ENCODE results near the gene IGF2BP1. TPM values are rescaled to one million over a fixed set of nuclear protein-coding genes. Genes with fewer than 3 reads are reported as not detected.
"Not testable (repeated sequence)": the region's sequence is repeated elsewhere in the genome, so short reads cannot be mapped to it uniquely, and the experiment has no call there.

The IGF2BP1 gene
- total and polyA plus RNA-seq, 3 donors from 2014 or later, result 10.4 to 19.9 (median 19.3) TPM

DNA sequence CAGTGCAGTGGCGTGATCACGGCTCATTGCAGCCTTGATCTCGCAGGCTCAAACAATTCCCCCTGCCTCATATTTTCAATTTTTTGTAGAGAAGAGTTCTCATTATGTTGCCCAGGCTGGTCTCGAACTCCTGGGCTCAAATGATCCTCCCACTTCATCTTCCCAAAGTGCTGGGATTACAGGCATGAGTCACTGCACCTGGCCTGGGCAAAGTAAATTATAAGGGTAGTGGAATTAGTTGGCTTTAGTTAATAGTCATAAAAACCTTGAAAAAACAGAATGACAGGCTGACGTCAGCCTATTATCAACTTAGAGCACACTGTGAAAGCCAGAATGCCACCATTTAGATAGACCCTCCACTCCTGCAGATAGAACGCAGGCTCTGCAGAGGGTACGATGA lies 91.9 kb downstream of the IGF2BP1 start:
- Histone ChIP-seq H3K36me3 (ENCODE audit: low read depth, missing control alignments) (no peaks in the 10 kb centered on the region), H3K27ac (no peak overlapping the region), H3K4me1 (no peaks in the 10 kb centered on the region), H3K4me3 (no peak overlapping the region), H3K9me3 (no peaks in the 10 kb centered on the region), H3K27me3 (no peaks in the 10 kb centered on the region)
- WGBS, 2 donors, result 85 to 93% methylated on average over 7 of the region's 7 CpGs
- TF ChIP-seq, protein P1, sequence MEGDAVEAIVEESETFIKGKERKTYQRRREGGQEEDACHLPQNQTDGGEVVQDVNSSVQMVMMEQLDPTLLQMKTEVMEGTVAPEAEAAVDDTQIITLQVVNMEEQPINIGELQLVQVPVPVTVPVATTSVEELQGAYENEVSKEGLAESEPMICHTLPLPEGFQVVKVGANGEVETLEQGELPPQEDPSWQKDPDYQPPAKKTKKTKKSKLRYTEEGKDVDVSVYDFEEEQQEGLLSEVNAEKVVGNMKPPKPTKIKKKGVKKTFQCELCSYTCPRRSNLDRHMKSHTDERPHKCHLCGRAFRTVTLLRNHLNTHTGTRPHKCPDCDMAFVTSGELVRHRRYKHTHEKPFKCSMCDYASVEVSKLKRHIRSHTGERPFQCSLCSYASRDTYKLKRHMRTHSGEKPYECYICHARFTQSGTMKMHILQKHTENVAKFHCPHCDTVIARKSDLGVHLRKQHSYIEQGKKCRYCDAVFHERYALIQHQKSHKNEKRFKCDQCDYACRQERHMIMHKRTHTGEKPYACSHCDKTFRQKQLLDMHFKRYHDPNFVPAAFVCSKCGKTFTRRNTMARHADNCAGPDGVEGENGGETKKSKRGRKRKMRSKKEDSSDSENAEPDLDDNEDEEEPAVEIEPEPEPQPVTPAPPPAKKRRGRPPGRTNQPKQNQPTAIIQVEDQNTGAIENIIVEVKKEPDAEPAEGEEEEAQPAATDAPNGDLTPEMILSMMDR (IDR thresholded peaks at IDR 0.05), result no peak
- no peak for TF ChIP-seq POLR2A (IDR thresholded peaks at IDR 0.05)
- intact Hi-C loops (cut with DNase I; ENCODE audit: low total_unique reads), result no loop called here
- no peak for DNase-seq

DNA sequence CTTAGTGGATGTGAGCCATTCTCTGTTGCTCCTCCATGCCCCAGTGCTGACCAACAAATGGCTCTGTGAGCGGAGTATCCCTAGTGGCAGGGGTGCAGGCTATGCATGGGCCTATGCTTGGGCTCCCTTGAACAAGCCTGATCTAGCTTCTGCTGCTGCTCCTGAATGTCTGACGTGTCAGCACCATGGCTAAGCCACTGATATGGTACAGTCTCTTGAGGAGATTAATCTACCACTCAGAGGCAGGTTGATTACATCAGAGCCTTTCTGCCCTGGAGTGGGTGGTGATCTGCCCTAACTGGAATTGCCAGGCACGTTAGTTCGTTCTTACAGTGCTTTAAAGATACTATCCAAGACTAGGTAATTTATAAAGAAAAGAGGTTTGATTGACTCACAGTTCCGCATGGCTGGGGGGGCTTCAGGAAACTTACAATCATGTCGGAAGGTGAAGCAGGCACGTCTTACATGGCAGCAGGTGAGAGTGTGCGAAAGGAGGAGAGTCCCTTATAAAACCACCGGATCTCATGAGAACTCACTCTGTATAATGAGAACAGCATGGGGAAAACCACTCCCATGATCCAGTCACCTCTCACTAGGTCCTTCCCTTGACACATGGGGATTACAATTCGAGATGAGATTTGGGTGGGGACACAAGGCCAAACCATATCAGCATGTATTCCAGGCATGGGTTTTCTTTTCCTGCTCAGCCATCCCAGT lies 93.9 kb downstream of the IGF2BP1 start:
- no peak overlapping the region for H3K4me3 ChIP-seq
- H3K36me3 ChIP-seq (ENCODE audit: low read depth, missing control alignments), result no peaks in the 10 kb centered on the region
- no peak overlapping the region for H3K27ac ChIP-seq
- H3K9me3 ChIP-seq, result no peaks in the 10 kb centered on the region
- H3K27me3 ChIP-seq, result no peaks in the 10 kb centered on the region
- no peaks in the 10 kb centered on the region for H3K4me1 ChIP-seq
- intact Hi-C loops (cut with DNase I; ENCODE audit: low total_unique reads), result no loop called here
- WGBS, 2 donors, result 88 to 92% methylated on average over 8 to 10 of the region's 10 CpGs
- TF ChIP-seq POLR2A (IDR thresholded peaks at IDR 0.05), result no peak
- TF ChIP-seq, protein P1 (IDR thresholded peaks at IDR 0.05), result no peak
- DNase-seq, result no peak

DNA sequence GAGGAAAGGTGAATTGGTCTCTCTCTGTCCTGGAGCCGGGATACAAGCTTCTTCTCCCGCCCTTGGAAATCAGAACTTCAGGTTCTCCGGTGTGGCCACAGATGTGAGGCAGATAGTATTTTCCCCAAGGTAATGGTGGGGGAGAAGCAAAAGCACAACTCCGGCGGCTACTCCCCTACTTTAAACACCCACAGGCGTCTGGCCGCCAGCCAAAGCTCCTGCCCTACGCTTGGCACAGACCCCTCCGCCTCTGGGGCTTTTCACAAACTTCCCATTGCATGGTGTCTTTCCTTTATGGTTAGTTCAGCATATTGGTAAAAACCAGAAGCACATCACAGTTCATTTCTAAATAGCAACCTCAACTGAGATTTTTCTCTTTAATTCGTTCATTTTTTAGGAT lies 95.9 kb downstream of the IGF2BP1 start:
- Histone ChIP-seq H3K27me3 (no peaks in the 10 kb centered on the region), H3K9me3 (no peaks in the 10 kb centered on the region), H3K4me1 (no peaks in the 10 kb centered on the region), H3K27ac (no peak overlapping the region), H3K36me3 (ENCODE audit: low read depth, missing control alignments) (no peaks in the 10 kb centered on the region), H3K4me3 (peak overlapping the region; percentile 29 to 35)
- 33 to 34% methylated on average over 10 of the region's 10 CpGs for WGBS, 2 donors
- intact Hi-C loops (cut with DNase I; ENCODE audit: low total_unique reads), result no loop called here
- TF ChIP-seq POLR2A (IDR thresholded peaks at IDR 0.05), result no peak
- TF ChIP-seq, protein P1 (IDR thresholded peaks at IDR 0.05), result no peak
- DNase-seq, result peak; percentile 25

DNA sequence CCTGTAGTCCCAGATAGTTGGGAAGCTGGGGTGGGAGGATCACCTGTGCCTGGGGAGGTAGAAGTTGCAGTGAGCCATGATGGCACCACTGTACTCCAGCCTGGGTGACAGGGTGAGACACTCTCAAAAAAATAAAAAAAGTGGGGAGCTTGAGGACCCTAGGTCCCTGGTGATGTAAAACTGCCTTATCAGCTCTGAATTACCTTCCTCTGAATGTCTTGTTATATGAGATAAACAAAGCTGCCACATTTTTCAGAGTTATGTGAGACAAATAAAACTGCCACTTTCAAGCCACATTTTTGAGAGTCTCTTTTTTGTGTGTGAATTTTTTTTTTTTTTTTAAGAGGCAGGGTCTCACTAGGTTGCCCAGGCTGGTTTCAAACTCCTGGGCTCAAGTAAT lies 103.4 kb downstream of the IGF2BP1 start:
- no peak overlapping the region for H3K4me3 ChIP-seq
- intact Hi-C loops (cut with DNase I; ENCODE audit: low total_unique reads), result no loop called here
- no peaks in the 10 kb centered on the region for H3K27me3 ChIP-seq
- no peaks in the 10 kb centered on the region for H3K36me3 ChIP-seq (ENCODE audit: low read depth, missing control alignments)
- no peak overlapping the region for H3K27ac ChIP-seq
- TF ChIP-seq, protein P1 (IDR thresholded peaks at IDR 0.05), result no peak
- TF ChIP-seq POLR2A (IDR thresholded peaks at IDR 0.05), result no peak
- H3K4me1 ChIP-seq, result no peaks in the 10 kb centered on the region
- no peak for DNase-seq
- H3K9me3 ChIP-seq, result no peaks in the 10 kb centered on the region

DNA sequence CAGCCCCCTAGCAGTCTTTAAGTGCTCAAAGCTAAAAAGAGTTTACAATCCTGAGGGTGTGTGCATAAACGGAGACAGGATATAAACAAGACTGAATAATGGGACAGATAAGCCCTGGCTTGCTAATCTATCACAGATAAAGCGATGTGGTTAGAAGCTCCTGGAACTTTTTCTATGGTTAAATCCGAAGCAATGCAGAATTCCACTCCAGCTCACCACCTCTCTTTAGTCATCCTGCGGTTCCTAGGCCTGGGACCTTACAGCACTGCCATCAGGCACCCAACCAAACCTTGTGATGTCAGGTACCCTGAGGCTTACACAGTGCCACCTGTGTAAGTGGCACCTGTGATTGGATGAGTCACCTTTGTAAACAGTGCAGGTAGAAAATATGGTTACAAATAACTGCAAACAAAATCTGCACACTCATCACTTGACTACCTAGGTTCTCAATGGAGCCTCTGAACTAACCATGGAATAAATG lies 103.9 kb downstream of the IGF2BP1 start:
- no peaks in the 10 kb centered on the region for H3K4me1 ChIP-seq
- no peaks in the 10 kb centered on the region for H3K36me3 ChIP-seq (ENCODE audit: low read depth, missing control alignments)
- no peak for DNase-seq
- intact Hi-C loops (cut with DNase I; ENCODE audit: low total_unique reads), result no loop called here
- no peak for TF ChIP-seq POLR2A (IDR thresholded peaks at IDR 0.05)
- TF ChIP-seq, protein P1 (IDR thresholded peaks at IDR 0.05), result no peak
- H3K27me3 ChIP-seq, result no peaks in the 10 kb centered on the region
- WGBS, 2 donors, result 67 to 71% methylated on average over 4 of the region's 4 CpGs
- no peak overlapping the region for H3K4me3 ChIP-seq
- H3K9me3 ChIP-seq, result no peaks in the 10 kb centered on the region
- no peak overlapping the region for H3K27ac ChIP-seq

DNA sequence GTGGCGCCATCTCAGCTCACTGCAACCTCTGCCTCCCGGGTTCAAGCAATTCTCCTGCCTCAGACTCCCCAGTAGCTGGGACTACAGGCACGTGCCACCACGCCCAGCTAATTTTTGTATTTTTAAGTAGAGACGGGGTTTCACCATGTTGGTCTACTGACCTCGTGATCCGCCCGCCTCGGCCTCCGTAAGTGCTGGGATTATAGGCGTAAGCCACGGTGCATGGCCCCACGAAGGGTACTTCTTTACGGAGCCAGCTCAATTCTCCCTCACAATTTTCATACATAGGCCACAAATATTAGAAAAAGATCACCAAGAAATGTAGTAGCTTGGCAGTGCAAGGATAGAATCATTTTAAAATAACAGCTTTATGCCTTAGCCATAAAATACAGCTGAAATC lies 106.2 kb downstream of the IGF2BP1 start:
- H3K27ac ChIP-seq; H3K4me3 ChIP-seq; DNase-seq; H3K4me1 ChIP-seq; H3K9me3 ChIP-seq; H3K36me3 ChIP-seq (ENCODE audit: low read depth, missing control alignments); H3K27me3 ChIP-seq; intact Hi-C loops (cut with DNase I; ENCODE audit: low total_unique reads): not testable (repeated sequence)
- 66 to 86% methylated on average over 14 of the region's 14 CpGs for WGBS, 2 donors

All from testis (tissue), 3 donors.